HG02610 (cell line): ENCODE results near the gene PLXNA2.

ENCODE experiments used
- ATAC-seq: cut with Tn5 transposase; IDR thresholded peaks from one replicate; pipeline ENCODE4 v1.9.1; 2021; ENCODE audit warnings: mild to moderate bottlenecking, moderate library complexity; ENCODE audit not compliant: unreplicated experiment

PLXNA2 gene

GRCh38 chr1:208149776-208150514 lies 94.2 kb downstream of the PLXNA2 start:
- ATAC-seq, result no peak

- no peak for ATAC-seq
These were observed 95.0 kb downstream of the PLXNA2 start for GRCh38 chr1:208149213-208149612.

- no peak for ATAC-seq
These were observed 95.8 kb downstream of the PLXNA2 start for GRCh38 chr1:208148380-208148779.

GRCh38 chr1:208146650-208147049 lies 97.5 kb downstream of the PLXNA2 start:
- no peak for ATAC-seq

GRCh38 chr1:208145167-208145566 lies 99.0 kb downstream of the PLXNA2 start:
- ATAC-seq, result no peak

GRCh38 chr1:208142590-208143382 lies 101.4 kb downstream of the PLXNA2 start:
- no peak for ATAC-seq

GRCh38 chr1:208141610-208142192 lies 102.5 kb downstream of the PLXNA2 start:
- ATAC-seq, result no peak

GRCh38 chr1:208139434-208140045 lies 104.6 kb downstream of the PLXNA2 start:
- ATAC-seq, result no peak

GRCh38 chr1:208137193-208137592 lies 107.0 kb downstream of the PLXNA2 start:
- no peak for ATAC-seq

GRCh38 chr1:208136459-208137182 lies 107.6 kb downstream of the PLXNA2 start:
- ATAC-seq, result no peak

- ATAC-seq, result no peak
These were observed 108.8 kb downstream of the PLXNA2 start for GRCh38 chr1:208135354-208135753.

- ATAC-seq, result no peak
These were observed 109.7 kb downstream of the PLXNA2 start for GRCh38 chr1:208134491-208134890.

GRCh38 chr1:208133355-208133754 lies 110.8 kb downstream of the PLXNA2 start:
- ATAC-seq, result no peak

GRCh38 chr1:208132287-208132882 lies 111.8 kb downstream of the PLXNA2 start:
- ATAC-seq, result peak; percentile 84

- ATAC-seq, result peak; percentile 33
These were observed 112.4 kb downstream of the PLXNA2 start for GRCh38 chr1:208131621-208132286.

- no peak for ATAC-seq
These were observed 114.7 kb downstream of the PLXNA2 start for GRCh38 chr1:208129487-208129886.

GRCh38 chr1:208129060-208129459 lies 115.1 kb downstream of the PLXNA2 start:
- ATAC-seq, result no peak

GRCh38 chr1:208127792-208128529 lies 116.2 kb downstream of the PLXNA2 start:
- ATAC-seq, result no peak

GRCh38 chr1:208127284-208127683 lies 116.9 kb downstream of the PLXNA2 start:
- ATAC-seq, result no peak
